ENCODE measurements around the gene WNT8A.

WNT8A gene

GRCh38 chr5:138138949-138139780 lies 55.3 kb downstream of the WNT8A start, which contains the start of gene NME5:
Gene NME5, minus strand, starts transcription at chr5:138139428. Its CDS starts 648 bp downstream, at chr5:138138780.
- peak within 1 kb of the TSS; percentile 33 for H3K4me3 ChIP-seq (ENCODE audit: control insufficient read depth, low read depth, low read length)
- DNase-seq (ENCODE audit: low read depth) = no peak
- TF ChIP-seq CTCF (IDR thresholded peaks at IDR 0.05; ENCODE audit: control insufficient read depth, insufficient read depth, low read depth, low read length, missing control alignments) = no peak

GRCh38 chr5:138139781-138140090 lies 55.9 kb downstream of the WNT8A start:
- no peak overlapping the region for H3K4me3 ChIP-seq (ENCODE audit: control insufficient read depth, low read depth, low read length)
- no peak for DNase-seq (ENCODE audit: low read depth)
- no peak for TF ChIP-seq CTCF (IDR thresholded peaks at IDR 0.05; ENCODE audit: control insufficient read depth, insufficient read depth, low read depth, low read length, missing control alignments)

- no peak overlapping the region for H3K4me3 ChIP-seq (ENCODE audit: control insufficient read depth, low read depth, low read length)
- DNase-seq (ENCODE audit: low read depth) = no peak
These were observed 56.4 kb downstream of the WNT8A start for GRCh38 chr5:138140268-138140667.

More at GRCh38 chr5:138140268-138140667, 56.4 kb downstream of the WNT8A start:
- no peak for TF ChIP-seq CTCF (IDR thresholded peaks at IDR 0.05; ENCODE audit: control insufficient read depth, insufficient read depth, low read depth, low read length, missing control alignments)
